Skeletal muscle tissue (tissue), 4 donors: ENCODE data around the gene TRIM43. TPM values are rescaled to one million over a fixed set of nuclear protein-coding genes. Genes with fewer than 3 reads are reported as not detected.
"Not testable (repeated sequence)": the region's sequence is repeated elsewhere in the genome, so short reads cannot be mapped to it uniquely, and the experiment has no call there.

Source experiments
- H3K27ac ChIP-seq: one replicate; pipeline ENCODE4 v1.7.0; 2013; ENCODE audit warnings: mild to moderate bottlenecking, low read depth, low read length, inconsistent platforms
- H3K27me3 ChIP-seq, 3 donors: one replicate each; pipeline ENCODE4 v1.7.0; 2013; ENCODE audit warnings: low read length in 3 of 3; ENCODE audit not compliant: control insufficient read depth in 3 of 3, insufficient read depth in 3 of 3
- H3K36me3 ChIP-seq, 3 donors: one replicate each; pipeline ENCODE4 v1.7.0; 2013; ENCODE audit warnings: low read length in 3 of 3; ENCODE audit not compliant: control insufficient read depth in 3 of 3, insufficient read depth in 3 of 3
- H3K4me1 ChIP-seq, 3 donors: one replicate each; pipeline ENCODE4 v1.7.0; 2013; ENCODE audit warnings: low read length in 3 of 3, mild to moderate bottlenecking in 3 of 3; ENCODE audit not compliant: control insufficient read depth in 3 of 3, insufficient read depth in 3 of 3
- H3K4me3 ChIP-seq, 3 donors: one replicate each; pipeline ENCODE4 v1.7.0; 2013; ENCODE audit warnings: low read length in 3 of 3
- H3K9ac ChIP-seq, 3 donors: one replicate each; pipeline ENCODE4 v1.7.0; 2013; ENCODE audit warnings: low read length in 3 of 3, mild to moderate bottlenecking in 3 of 3, moderate library complexity in 2 of 3, low read depth in 1 of 3
- H3K9me3 ChIP-seq, 3 donors: one replicate each; pipeline ENCODE4 v1.7.0; 2013; ENCODE audit warnings: low read length in 3 of 3; ENCODE audit not compliant: control insufficient read depth in 3 of 3
- total RNA-seq: library from RNA; depleted of rRNA; stranded (reverse); fragments of >200 nt; gene quantifications from one replicate; pipeline ENCODE4 v1.2.3, GENCODE V29; 2014
- donor health status: Osteomylitis.

Gene TRIM43
- total RNA-seq, 1 donor from 2014 or later = not detected

GRCh38 chr2:95633626-95634259, 41.9 kb downstream of the TRIM43 start:
- not testable (repeated sequence) for H3K27me3 ChIP-seq, H3K9ac ChIP-seq, H3K36me3 ChIP-seq, H3K4me1 ChIP-seq, H3K4me3 ChIP-seq, H3K27ac ChIP-seq, H3K9me3 ChIP-seq

GRCh38 chr2:95640515-95641288, 48.9 kb downstream of the TRIM43 start:
- H3K27ac ChIP-seq, H3K4me1 ChIP-seq, H3K27me3 ChIP-seq, H3K9me3 ChIP-seq, H3K36me3 ChIP-seq, H3K4me3 ChIP-seq, H3K9ac ChIP-seq: not testable (repeated sequence)

GRCh38 chr2:95641289-95641575, 49.4 kb downstream of the TRIM43 start:
- not testable (repeated sequence) for H3K9ac ChIP-seq, H3K27ac ChIP-seq, H3K27me3 ChIP-seq, H3K36me3 ChIP-seq, H3K9me3 ChIP-seq, H3K4me1 ChIP-seq, H3K4me3 ChIP-seq

GRCh38 chr2:95641787-95642186, 50.0 kb downstream of the TRIM43 start:
- not testable (repeated sequence) for H3K4me3 ChIP-seq, H3K9me3 ChIP-seq, H3K9ac ChIP-seq, H3K36me3 ChIP-seq, H3K4me1 ChIP-seq, H3K27ac ChIP-seq, H3K27me3 ChIP-seq

GRCh38 chr2:95642360-95642759, 50.6 kb downstream of the TRIM43 start:
- not testable (repeated sequence) for H3K4me1 ChIP-seq, H3K4me3 ChIP-seq, H3K9me3 ChIP-seq, H3K27me3 ChIP-seq, H3K36me3 ChIP-seq, H3K9ac ChIP-seq, H3K27ac ChIP-seq

- H3K27me3 ChIP-seq, H3K4me3 ChIP-seq, H3K9ac ChIP-seq, H3K9me3 ChIP-seq, H3K4me1 ChIP-seq, H3K27ac ChIP-seq, H3K36me3 ChIP-seq: not testable (repeated sequence)
Observed at GRCh38 chr2:95642951-95643350, 51.1 kb downstream of the TRIM43 start.

- not testable (repeated sequence) for H3K27me3 ChIP-seq, H3K27ac ChIP-seq, H3K4me3 ChIP-seq, H3K9me3 ChIP-seq, H3K9ac ChIP-seq, H3K4me1 ChIP-seq, H3K36me3 ChIP-seq
Observed at GRCh38 chr2:95645312-95645711, 53.5 kb downstream of the TRIM43 start.

GRCh38 chr2:95646274-95646994, 54.6 kb downstream of the TRIM43 start:
- H3K27ac ChIP-seq = not testable (repeated sequence)

GRCh38 chr2:95648894-95649544, 57.2 kb downstream of the TRIM43 start:
- not testable (repeated sequence) for H3K36me3 ChIP-seq, H3K27me3 ChIP-seq, H3K9me3 ChIP-seq, H3K27ac ChIP-seq, H3K4me1 ChIP-seq, H3K9ac ChIP-seq, H3K4me3 ChIP-seq

More at GRCh38 chr2:95646274-95646994, 54.6 kb downstream of the TRIM43 start:
- not testable (repeated sequence) for H3K9ac ChIP-seq, H3K9me3 ChIP-seq, H3K4me1 ChIP-seq, H3K36me3 ChIP-seq, H3K27me3 ChIP-seq, H3K4me3 ChIP-seq
